Endothelial cell (in vitro differentiated cells): Measurements from ENCODE around the gene ARL14EPL. TPM values are rescaled to one million over a fixed set of nuclear protein-coding genes. Genes with fewer than 3 reads are reported as not detected.
"Not testable (repeated sequence)": the region's sequence is repeated elsewhere in the genome, so short reads cannot be mapped to it uniquely, and the experiment has no call there.

Experiments
- DNase-seq: peaks from one replicate; pipeline ENCODE4 v3.0.0; 2021; ENCODE audit warnings: low spot score
- H3K27ac Mint-ChIP-seq: one replicate; pipeline ENCODE4 v1.8.0; 2021; ENCODE audit warnings: mixed read lengths, inconsistent platforms; ENCODE audit not compliant: unreplicated experiment
- H3K27me3 Mint-ChIP-seq: one replicate; pipeline ENCODE4 v1.8.0; 2021; ENCODE audit warnings: mild to moderate bottlenecking, moderate library complexity, mixed read lengths, inconsistent platforms; ENCODE audit not compliant: unreplicated experiment
- H3K36me3 Mint-ChIP-seq: one replicate; pipeline ENCODE4 v1.8.0; 2021; ENCODE audit warnings: mild to moderate bottlenecking, low read depth, mixed read lengths, inconsistent platforms; ENCODE audit not compliant: unreplicated experiment
- H3K4me1 Mint-ChIP-seq: one replicate; pipeline ENCODE4 v1.8.0; 2021; ENCODE audit warnings: mild to moderate bottlenecking, mixed read lengths, inconsistent platforms; ENCODE audit not compliant: unreplicated experiment
- H3K4me3 Mint-ChIP-seq: one replicate; pipeline ENCODE4 v1.8.0; 2021; ENCODE audit warnings: mild to moderate bottlenecking, mixed read lengths, inconsistent platforms; ENCODE audit not compliant: unreplicated experiment
- H3K9me3 Mint-ChIP-seq: one replicate; pipeline ENCODE4 v1.8.0; 2021; ENCODE audit warnings: mixed read lengths, inconsistent platforms; ENCODE audit not compliant: unreplicated experiment
- total RNA-seq: library from RNA; stranded (reverse); fragmentation: NEBNext Ultra II Directional; extraction: Animal tissue kit (Norgen Biotek cat#: 25700); gene quantifications from one replicate; pipeline ENCODE4 v1.2.1, GENCODE V29; 2021; ENCODE audit not compliant: unreplicated experiment
- TF ChIP-seq, protein P1 (sequence below): fragments of 200-600 bp; sonication (generic); IDR thresholded peaks from one replicate; pipeline ENCODE4 v1.5.0; 2021; ENCODE audit warnings: antibody characterized with exemption; ENCODE audit not compliant: unreplicated experiment

ARL14EPL gene
- total RNA-seq, 1 donor from 2014 or later = not detected

- Mint-ChIP-seq H3K4me1 (no peaks in the 10 kb centered on the region), H3K27ac (no peak overlapping the region), H3K27me3 (peaks cover 3% of the 10 kb centered on the region), H3K36me3 (no peaks in the 10 kb centered on the region), H3K4me3 (no peak overlapping the region), H3K9me3 (no peaks in the 10 kb centered on the region)
- TF ChIP-seq, protein P1, sequence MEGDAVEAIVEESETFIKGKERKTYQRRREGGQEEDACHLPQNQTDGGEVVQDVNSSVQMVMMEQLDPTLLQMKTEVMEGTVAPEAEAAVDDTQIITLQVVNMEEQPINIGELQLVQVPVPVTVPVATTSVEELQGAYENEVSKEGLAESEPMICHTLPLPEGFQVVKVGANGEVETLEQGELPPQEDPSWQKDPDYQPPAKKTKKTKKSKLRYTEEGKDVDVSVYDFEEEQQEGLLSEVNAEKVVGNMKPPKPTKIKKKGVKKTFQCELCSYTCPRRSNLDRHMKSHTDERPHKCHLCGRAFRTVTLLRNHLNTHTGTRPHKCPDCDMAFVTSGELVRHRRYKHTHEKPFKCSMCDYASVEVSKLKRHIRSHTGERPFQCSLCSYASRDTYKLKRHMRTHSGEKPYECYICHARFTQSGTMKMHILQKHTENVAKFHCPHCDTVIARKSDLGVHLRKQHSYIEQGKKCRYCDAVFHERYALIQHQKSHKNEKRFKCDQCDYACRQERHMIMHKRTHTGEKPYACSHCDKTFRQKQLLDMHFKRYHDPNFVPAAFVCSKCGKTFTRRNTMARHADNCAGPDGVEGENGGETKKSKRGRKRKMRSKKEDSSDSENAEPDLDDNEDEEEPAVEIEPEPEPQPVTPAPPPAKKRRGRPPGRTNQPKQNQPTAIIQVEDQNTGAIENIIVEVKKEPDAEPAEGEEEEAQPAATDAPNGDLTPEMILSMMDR = no peak
- DNase-seq = no peak
Observed at GRCh38 chr5:116078199-116078598, 45.9 kb downstream of the ARL14EPL start.

DNA sequence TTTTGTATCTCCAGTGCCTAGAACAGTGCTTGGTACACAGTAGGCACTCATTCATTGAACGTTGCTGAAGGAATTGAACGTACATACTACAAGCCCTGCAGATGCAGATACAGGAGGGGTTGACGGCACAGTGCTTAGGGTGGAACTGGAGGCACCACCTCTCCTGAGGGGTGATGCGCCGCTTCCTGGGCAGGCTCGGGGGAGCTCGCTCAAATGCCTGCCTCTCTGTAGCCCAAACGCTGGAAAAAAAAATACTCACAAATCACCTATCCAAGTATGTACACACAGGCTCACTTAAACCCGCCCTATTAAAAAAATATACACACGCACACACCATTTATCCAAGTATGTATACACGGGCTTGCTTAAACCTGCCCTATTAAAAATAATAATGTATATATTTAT is 52.0 kb downstream of the ARL14EPL start:
- peaks cover 8% of the 10 kb centered on the region for H3K27me3 Mint-ChIP-seq
- H3K4me3 Mint-ChIP-seq = peak overlapping the region; percentile 70
- DNase-seq = no peak
- no peaks in the 10 kb centered on the region for H3K9me3 Mint-ChIP-seq
- TF ChIP-seq, protein P1 = no peak
- peak overlapping the region; percentile 61 for H3K27ac Mint-ChIP-seq
- H3K4me1 Mint-ChIP-seq = peaks cover 12% of the 10 kb centered on the region
- H3K36me3 Mint-ChIP-seq = no peaks in the 10 kb centered on the region

DNA sequence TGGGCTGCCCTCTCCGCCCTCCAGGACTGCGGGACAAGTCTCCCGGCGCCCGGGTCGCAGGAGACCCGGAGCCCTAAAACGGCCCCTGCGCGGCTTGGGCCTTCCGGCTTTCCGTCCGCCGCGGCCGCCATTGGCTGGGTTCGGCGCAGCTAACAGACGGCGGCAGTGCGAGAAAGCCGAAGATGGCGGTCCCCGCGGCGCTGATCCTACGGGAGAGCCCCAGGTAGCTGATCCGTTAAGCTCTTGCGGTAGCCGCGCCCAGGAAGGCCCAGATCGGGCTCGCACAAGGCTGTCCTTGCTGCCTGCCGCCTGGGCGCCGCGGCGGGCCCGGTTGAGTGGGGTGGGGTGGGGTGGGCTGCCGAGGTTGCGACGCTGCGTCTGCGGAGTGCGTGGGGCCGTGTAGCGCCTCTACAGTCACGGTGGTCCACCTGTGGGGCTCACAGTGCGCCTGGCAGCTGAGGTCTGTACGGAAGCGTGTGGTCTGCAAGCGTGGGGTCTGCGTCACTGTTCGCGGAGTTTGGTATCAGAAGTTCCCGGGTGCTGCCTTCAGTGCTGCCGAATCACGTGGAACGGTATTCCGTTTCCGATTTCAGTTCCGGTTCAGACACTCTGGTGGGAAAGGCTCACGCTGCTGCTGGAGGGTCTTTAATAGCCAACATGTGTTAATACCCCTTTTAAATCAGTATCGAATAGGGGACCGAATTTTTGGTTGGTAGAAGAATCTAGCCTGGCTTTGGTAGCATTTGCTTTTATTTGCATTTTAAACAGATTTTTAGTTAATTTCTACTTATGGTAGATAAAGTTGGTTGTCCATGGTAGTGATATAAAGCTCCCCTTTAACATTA is 52.8 kb downstream of the ARL14EPL start, which contains the start of gene COMMD10:
TSS of gene COMMD10 (plus strand) at position 155 of the 845 bp plus-strand sequence.
- H3K9me3 Mint-ChIP-seq = no peaks in the 10 kb centered on the region
- H3K36me3 Mint-ChIP-seq = no peaks in the 10 kb centered on the region
- H3K27me3 Mint-ChIP-seq = peaks cover 8% of the 10 kb centered on the region
- peak within 1 kb of the TSS; percentile 97 for H3K27ac Mint-ChIP-seq
- DNase-seq = peak; percentile 74
- H3K4me3 Mint-ChIP-seq = peak within 1 kb of the TSS; percentile 96
- TF ChIP-seq, protein P1 = no peak
- peaks cover 12% of the 10 kb centered on the region for H3K4me1 Mint-ChIP-seq

DNA sequence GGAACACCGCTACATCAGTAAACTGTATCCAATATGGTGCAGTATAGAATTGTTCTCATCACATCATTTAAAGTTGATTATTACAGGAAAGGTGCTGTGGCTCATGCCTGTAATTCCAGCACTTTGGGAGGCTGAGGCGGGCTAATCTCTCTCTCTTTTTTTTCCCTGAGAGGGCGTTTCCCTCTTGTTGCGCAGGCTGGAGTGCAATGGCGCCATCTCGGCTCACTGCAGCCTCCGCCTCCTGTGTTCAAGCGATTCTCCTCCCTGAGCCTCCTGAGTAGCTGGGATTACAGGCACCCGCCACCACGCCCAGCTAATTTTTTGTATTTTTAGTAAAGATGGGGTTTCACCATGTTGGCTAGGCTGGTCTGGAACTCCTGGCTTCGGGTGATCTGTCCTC is 54.0 kb downstream of the ARL14EPL start:
- Mint-ChIP-seq H3K27ac (peak overlapping the region; percentile 49), H3K4me1 (peaks cover 12% of the 10 kb centered on the region)
- not testable (repeated sequence) for H3K27me3 Mint-ChIP-seq, H3K36me3 Mint-ChIP-seq, H3K9me3 Mint-ChIP-seq, H3K4me3 Mint-ChIP-seq, DNase-seq

DNA sequence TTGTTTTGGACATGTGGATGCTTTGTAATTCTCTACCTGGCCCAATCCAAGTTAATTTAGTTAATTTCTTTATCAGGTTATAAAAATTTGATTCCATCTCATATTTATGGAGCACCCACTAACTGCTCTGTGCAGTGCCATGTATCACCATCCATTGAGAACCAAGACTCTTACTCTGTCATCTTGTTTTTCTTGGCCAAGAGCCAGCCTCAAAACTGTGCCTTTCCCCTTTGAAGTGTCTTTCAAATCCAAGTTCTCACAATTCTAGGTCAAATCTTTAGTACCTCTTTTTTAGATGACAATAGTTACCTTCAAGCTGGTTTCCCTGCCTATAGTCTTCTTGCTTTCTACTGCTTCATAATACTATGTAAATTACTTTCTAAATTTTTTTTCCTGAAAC is 55.8 kb downstream of the ARL14EPL start:
- DNase-seq = no peak
- Mint-ChIP-seq H3K36me3 (no peaks in the 10 kb centered on the region), H3K4me3 (no peak overlapping the region), H3K27me3 (peaks cover 6% of the 10 kb centered on the region), H3K27ac (no peak overlapping the region), H3K4me1 (peaks cover 12% of the 10 kb centered on the region), H3K9me3 (no peaks in the 10 kb centered on the region)
- TF ChIP-seq, protein P1 = no peak
